HCT116 (cell line): ENCODE measurements around the gene PRLH. TPM values are rescaled to one million over a fixed set of nuclear protein-coding genes. Genes with fewer than 3 reads are reported as not detected.

Experiments
- ATAC-seq: fragments of 200-7000 bp; cut with Tn5 transposase; 2 replicates; pipeline ENCODE4 v1.9.1; 2020; ENCODE audit warnings: mild to moderate bottlenecking, moderate library complexity
- BruUV-seq: library from RNA; stranded (reverse); fragments of 400-500 nt; replicated peaks from 2 replicates; lab custom pipeline; 2021; lab: Mats Ljungman, UMichigan
- CTCF ChIA-PET: fragments of 300-600 bp; sonication (Branson Sonifier 250); formaldehyde crosslinking; loops from one replicate; lab custom pipeline; 2021; ENCODE audit warnings: antibody characterized with exemption; lab: Charles Lee
- POLR2A ChIA-PET: fragments of 300-600, 350-600 bp; sonication (Branson Sonifier 250); formaldehyde crosslinking; loops from one replicate; lab custom pipeline; 2021; ENCODE audit warnings: antibody characterized with exemption; lab: Charles Lee
- RAD21 ChIA-PET, 2 experiments: fragments of 300-600 bp; sonication (Branson Sonifier 250); formaldehyde crosslinking; loops; one replicate each; lab custom pipeline; 2023; ENCODE audit warnings: low total read pairs in 2 of 2; ENCODE audit not compliant: uncharacterized antibody in 2 of 2, unreplicated experiment in 2 of 2, low non-redundant PET in 1 of 2; lab: Charles Lee
- DNase-seq: peaks from one replicate; pipeline ENCODE4 v3.0.0-alpha.2; 2010; ENCODE audit warnings: low read depth, low spot score
- H2AFZ ChIP-seq: fragments of 200-600 bp; shearing (Covaris generic), sonication (generic); 2 replicates; pipeline ENCODE4 v1.6.1; 2017; ENCODE audit warnings: low read depth, mixed run types, mixed read lengths, antibody characterized with exemption, low read length; ENCODE audit not compliant: poor library complexity, severe bottlenecking
- H3K27ac ChIP-seq: 2 replicates; pipeline ENCODE4 v1.5.1; 2012; ENCODE audit warnings: low read depth, low read length
- H3K27me3 ChIP-seq: fragments of 200-600 bp; sonication (generic); 2 replicates; pipeline ENCODE4 v1.6.1; 2016; ENCODE audit warnings: mixed run types, low read length, mixed read lengths; ENCODE audit not compliant: insufficient read depth
- H3K36me3 ChIP-seq, 2 experiments: fragments of 200-500 bp in 1 of 2; fragments of 200-600 bp in 1 of 2; sonication (Bioruptor generic) in 1 of 2; sonication (generic) in 1 of 2; 2 replicates each; pipeline versions ENCODE4 v1.5.1 to v1.6.1; 2014 to 2016; ENCODE audit warnings: low read length in 2 of 2, inconsistent platforms in 1 of 2, mixed read lengths in 1 of 2, mixed run types in 1 of 2; ENCODE audit not compliant: insufficient read depth in 2 of 2, control insufficient read depth in 1 of 2
- H3K4me1 ChIP-seq, 2 experiments: fragments of 200-600 bp in 1 of 2; sonication (generic) in 1 of 2; 2 replicates each; pipeline versions ENCODE4 v1.5.1 to v1.6.1; 2012 to 2017; ENCODE audit warnings: low read length in 2 of 2, inconsistent platforms in 1 of 2, mild to moderate bottlenecking in 1 of 2, mixed read lengths in 1 of 2, mixed run types in 1 of 2, moderate library complexity in 1 of 2; ENCODE audit not compliant: insufficient read depth in 2 of 2, control insufficient read depth in 1 of 2
- H3K4me2 ChIP-seq: fragments of 200-600 bp; sonication (generic); 2 replicates; pipeline ENCODE4 v1.6.1; 2017; ENCODE audit warnings: mixed run types, low read length, mixed read lengths
- H3K4me3 ChIP-seq, 2 experiments: fragments of 200-600 bp in 1 of 2; sonication (generic) in 1 of 2; replicated peaks in 1 of 2; 2 replicates each; pipeline ENCODE4 v1.5.1; 2011 to 2016; ENCODE audit warnings: low read length in 2 of 2, control low read depth in 1 of 2, low read depth in 1 of 2, mild to moderate bottlenecking in 1 of 2, mixed read lengths in 1 of 2, mixed run types in 1 of 2
- H3K79me2 ChIP-seq: fragments of 200-600 bp; sonication (generic); 2 replicates; pipeline ENCODE4 v1.6.1; 2017; ENCODE audit warnings: mild to moderate bottlenecking, mixed run types, low read length, moderate library complexity, mixed read lengths; ENCODE audit not compliant: insufficient read depth
- H3K9ac ChIP-seq: fragments of 200-600 bp; sonication (generic); 2 replicates; pipeline ENCODE4 v1.6.1; 2016; ENCODE audit warnings: low read length, mixed read lengths
- H3K9me2 ChIP-seq: fragments of 200-600 bp; sonication (generic), shearing (Covaris generic); 2 replicates; pipeline ENCODE4 v1.6.1; 2017; ENCODE audit warnings: mixed run types, mild to moderate bottlenecking, moderate library complexity; ENCODE audit not compliant: insufficient read depth
- H3K9me3 ChIP-seq, 2 experiments: fragments of 200-500 bp in 1 of 2; fragments of 200-600 bp in 1 of 2; sonication (Bioruptor generic) in 1 of 2; sonication (generic) in 1 of 2; 2 replicates each; pipeline ENCODE4 v1.6.1; 2014 to 2017; ENCODE audit warnings: low read length in 2 of 2, mixed read lengths in 2 of 2, inconsistent platforms in 1 of 2, low read depth in 1 of 2, mild to moderate bottlenecking in 1 of 2, mixed run types in 1 of 2, moderate library complexity in 1 of 2; ENCODE audit not compliant: control insufficient read depth in 1 of 2, insufficient read depth in 1 of 2
- H4K20me1 ChIP-seq: fragments of 200-600 bp; sonication (generic), shearing (Covaris generic); 2 replicates; pipeline ENCODE4 v1.6.1; 2017; ENCODE audit warnings: mixed run types, mild to moderate bottlenecking, moderate library complexity; ENCODE audit not compliant: insufficient read depth
- CBX3 ChIP-seq: IDR thresholded peaks from 2 replicates; pipeline ENCODE4 v1.6.1; 2012; ENCODE audit warnings: low read depth
- CEBPB ChIP-seq: IDR thresholded peaks from 2 replicates; pipeline ENCODE4 v1.6.1; 2012; ENCODE audit warnings: low read depth
- CTCF ChIP-seq, 3 experiments: fragments of 200-600 bp in 1 of 3; sonication (generic) in 1 of 3; IDR thresholded peaks in 2 of 3; conservative IDR thresholded peaks in 1 of 3; 2 replicates each; pipeline ENCODE4 v1.5.1; 2012 to 2017; ENCODE audit warnings: low read depth in 2 of 3, low read length in 2 of 3, antibody characterized with exemption in 1 of 3, borderline replicate concordance in 1 of 3, control low read depth in 1 of 3, mild to moderate bottlenecking in 1 of 3, mixed read lengths in 1 of 3, mixed run types in 1 of 3, moderate library complexity in 1 of 3; ENCODE audit not compliant: insufficient read depth in 1 of 3
- EGR1 ChIP-seq: IDR thresholded peaks from 2 replicates; pipeline ENCODE4 v1.6.1; 2012; ENCODE audit warnings: low read depth
- ELF1 ChIP-seq: IDR thresholded peaks from 2 replicates; pipeline ENCODE4 v1.6.1; 2012; ENCODE audit warnings: low read depth, borderline replicate concordance
- EZH2 ChIP-seq: fragments of 200-600 bp; sonication (generic); IDR thresholded peaks from 2 replicates; pipeline ENCODE4 v1.6.1; 2017; ENCODE audit warnings: antibody characterized with exemption, mixed run types
- EZH2phosphoT487 ChIP-seq: fragments of 200-600 bp; IDR thresholded peaks from 2 replicates; pipeline ENCODE4 v1.6.1; 2018; ENCODE audit warnings: antibody characterized with exemption, borderline replicate concordance
- JUND ChIP-seq: IDR thresholded peaks from 2 replicates; pipeline ENCODE4 v1.6.1; 2012
- POLR2A ChIP-seq: IDR thresholded peaks from 2 replicates; pipeline ENCODE4 v1.7.0; 2011; ENCODE audit warnings: borderline replicate concordance; ENCODE audit not compliant: insufficient read depth, insufficient read length; ENCODE audit errors: extremely low read depth
- SIN3A ChIP-seq: IDR thresholded peaks from 2 replicates; pipeline ENCODE4 v1.6.1; 2012; ENCODE audit warnings: low read depth
- ZFX ChIP-seq: fragments of 450-650 bp; IDR thresholded peaks from 2 replicates; pipeline ENCODE4 v1.6.1; 2017
- ZNF274 ChIP-seq: fragments of 200-500 bp; sonication (Bioruptor generic); IDR thresholded peaks from 2 replicates; pipeline ENCODE4 v1.6.1; 2014; ENCODE audit warnings: mild to moderate bottlenecking, low read depth, low read length, inconsistent platforms
- intact Hi-C: fragments of 100-400 bp; cut with micrococcal nuclease; formaldehyde crosslinking; loops from 2 replicates; pipeline ENCODE4 v1.10.0; 2022
- total RNA-seq: library from RNA; stranded (reverse); gene quantifications from one replicate; pipeline ENCODE4 v1.2.1, GENCODE V29; 2021; ENCODE audit not compliant: unreplicated experiment
- TF ChIP-seq, protein P1 (sequence below): IDR thresholded peaks from 2 replicates; pipeline ENCODE4 v1.6.1; 2012; ENCODE audit warnings: low read depth
- TF ChIP-seq, protein P2 (sequence below): IDR thresholded peaks from 2 replicates; pipeline ENCODE4 v1.6.1; 2012
- TF ChIP-seq, protein P3 (sequence below): IDR thresholded peaks from 2 replicates; pipeline ENCODE4 v1.6.1; 2012

Gene PRLH
- total RNA-seq, 1 experiment from 2014 or later: not detected

DNA sequence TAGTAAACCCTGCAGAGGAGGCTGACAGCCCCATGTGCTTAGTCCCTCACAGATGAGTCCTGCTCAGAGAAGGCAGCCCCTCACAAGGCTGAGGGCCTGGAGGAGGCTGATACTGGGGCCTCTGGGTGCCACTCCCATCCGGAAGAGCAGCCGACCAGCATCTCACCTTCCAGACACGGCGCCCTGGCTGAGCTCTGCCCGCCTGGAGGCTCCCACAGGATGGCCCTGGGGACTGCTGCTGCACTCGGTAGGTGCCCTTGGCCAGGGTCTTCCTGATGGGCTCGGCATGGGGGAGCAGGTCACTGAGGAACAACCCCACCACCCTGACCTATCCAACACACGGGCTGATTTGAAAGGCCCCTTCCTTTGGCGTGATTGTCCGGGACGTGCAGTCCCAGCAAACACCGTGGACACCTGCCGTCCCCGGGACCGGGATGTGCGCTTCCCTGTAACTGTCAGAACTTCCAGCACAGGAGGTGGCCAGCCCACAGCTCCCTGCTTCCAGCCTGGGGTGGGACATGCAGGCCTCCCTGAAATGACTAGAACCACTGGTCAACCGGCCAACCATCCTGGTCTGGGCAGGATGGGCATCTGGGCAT is 40.7 kb upstream of the PRLH start:
- Histone ChIP-seq H2AFZ (no peak overlapping the region), H3K9ac (no peak overlapping the region), H3K79me2 (no peaks in the 10 kb centered on the region), H3K36me3 (peaks cover 21 to 42% of the 10 kb centered on the region in 2 experiments), H4K20me1 (no peaks in the 10 kb centered on the region), H3K4me2 (no peak overlapping the region), H3K27me3 (no peaks in the 10 kb centered on the region), H3K27ac (no peak overlapping the region), H3K4me3 (no peak overlapping the region), H3K9me3 (no peaks in the 10 kb centered on the region), H3K4me1 (no peaks in the 10 kb centered on the region), H3K9me2 (no peaks in the 10 kb centered on the region)
- POLR2A ChIA-PET: no interaction called here
- RAD21 ChIA-PET: no interaction called here
- intact Hi-C loops: no loop called here
- CTCF ChIA-PET: no interaction called here
- TF ChIP-seq SIN3A (no peak), ZFX (no peak), ELF1 (no peak), POLR2A (no peak), EZH2phosphoT487 (no peak), JUND (no peak), EZH2 (no peak), CBX3 (no peak), EGR1 (no peak), CEBPB (no peak), ZNF274 (no peak), CTCF (IDR thresholded peaks at IDR 0.05 in 2 of 3, conservative IDR thresholded peaks at IDR 0.05 in 1 of 3; ENCODE audit: borderline replicate concordance in 1 of 3, insufficient read depth in 1 of 3, low read depth in 2 of 3, low read length in 2 of 3) (no peak)
- TF ChIP-seq, protein P1, sequence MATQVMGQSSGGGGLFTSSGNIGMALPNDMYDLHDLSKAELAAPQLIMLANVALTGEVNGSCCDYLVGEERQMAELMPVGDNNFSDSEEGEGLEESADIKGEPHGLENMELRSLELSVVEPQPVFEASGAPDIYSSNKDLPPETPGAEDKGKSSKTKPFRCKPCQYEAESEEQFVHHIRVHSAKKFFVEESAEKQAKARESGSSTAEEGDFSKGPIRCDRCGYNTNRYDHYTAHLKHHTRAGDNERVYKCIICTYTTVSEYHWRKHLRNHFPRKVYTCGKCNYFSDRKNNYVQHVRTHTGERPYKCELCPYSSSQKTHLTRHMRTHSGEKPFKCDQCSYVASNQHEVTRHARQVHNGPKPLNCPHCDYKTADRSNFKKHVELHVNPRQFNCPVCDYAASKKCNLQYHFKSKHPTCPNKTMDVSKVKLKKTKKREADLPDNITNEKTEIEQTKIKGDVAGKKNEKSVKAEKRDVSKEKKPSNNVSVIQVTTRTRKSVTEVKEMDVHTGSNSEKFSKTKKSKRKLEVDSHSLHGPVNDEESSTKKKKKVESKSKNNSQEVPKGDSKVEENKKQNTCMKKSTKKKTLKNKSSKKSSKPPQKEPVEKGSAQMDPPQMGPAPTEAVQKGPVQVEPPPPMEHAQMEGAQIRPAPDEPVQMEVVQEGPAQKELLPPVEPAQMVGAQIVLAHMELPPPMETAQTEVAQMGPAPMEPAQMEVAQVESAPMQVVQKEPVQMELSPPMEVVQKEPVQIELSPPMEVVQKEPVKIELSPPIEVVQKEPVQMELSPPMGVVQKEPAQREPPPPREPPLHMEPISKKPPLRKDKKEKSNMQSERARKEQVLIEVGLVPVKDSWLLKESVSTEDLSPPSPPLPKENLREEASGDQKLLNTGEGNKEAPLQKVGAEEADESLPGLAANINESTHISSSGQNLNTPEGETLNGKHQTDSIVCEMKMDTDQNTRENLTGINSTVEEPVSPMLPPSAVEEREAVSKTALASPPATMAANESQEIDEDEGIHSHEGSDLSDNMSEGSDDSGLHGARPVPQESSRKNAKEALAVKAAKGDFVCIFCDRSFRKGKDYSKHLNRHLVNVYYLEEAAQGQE: no peak
- TF ChIP-seq, protein P2, sequence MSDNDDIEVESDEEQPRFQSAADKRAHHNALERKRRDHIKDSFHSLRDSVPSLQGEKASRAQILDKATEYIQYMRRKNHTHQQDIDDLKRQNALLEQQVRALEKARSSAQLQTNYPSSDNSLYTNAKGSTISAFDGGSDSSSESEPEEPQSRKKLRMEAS: no peak
- TF ChIP-seq, protein P3, sequence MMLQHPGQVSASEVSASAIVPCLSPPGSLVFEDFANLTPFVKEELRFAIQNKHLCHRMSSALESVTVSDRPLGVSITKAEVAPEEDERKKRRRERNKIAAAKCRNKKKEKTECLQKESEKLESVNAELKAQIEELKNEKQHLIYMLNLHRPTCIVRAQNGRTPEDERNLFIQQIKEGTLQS: no peak
- DNase-seq (no peak), ATAC-seq (no peak)
- no TSS peak for BruUV-seq
